ENCODE measurements around the gene SEC62. TPM values are rescaled to one million over a fixed set of nuclear protein-coding genes. Genes with fewer than 3 reads are reported as not detected.

SEC62 gene
- total and polyA plus RNA-seq, 8 donors = 146 to 155 (median 149) TPM

DNA sequence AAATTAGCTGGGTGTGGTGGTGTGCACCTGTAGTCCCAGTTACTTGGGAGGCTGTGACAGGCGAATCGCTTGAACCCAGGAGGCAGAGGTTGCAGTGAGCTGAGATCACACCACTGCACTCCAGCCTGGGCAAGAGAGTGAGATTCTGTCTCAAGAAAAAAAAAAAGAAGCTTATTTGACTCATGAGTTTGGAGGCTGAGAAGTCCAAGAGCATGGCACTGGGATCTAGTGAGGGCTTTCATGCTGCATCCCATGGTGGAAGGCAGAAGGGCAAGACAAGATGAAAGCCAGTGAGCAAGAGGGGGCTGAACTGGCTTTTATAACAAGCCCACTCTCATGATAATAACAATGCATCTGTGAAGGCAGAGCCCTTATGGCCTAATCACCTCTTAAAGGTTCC is 33.4 kb downstream of the SEC62 start:
- intact Hi-C loops (cut with DNase I) = no loop called here
- no peaks in the 10 kb centered on the region for H3K9me3 ChIP-seq
- peaks cover 6 to 29% of the 10 kb centered on the region in 2 donors for H3K4me1 ChIP-seq
- DNase-seq (no peak), ATAC-seq (no peak)
- peaks cover 0 to 15% of the 10 kb centered on the region in 2 donors for H3K36me3 ChIP-seq
- H3K4me3 ChIP-seq = no peak overlapping the region
- no peaks in the 10 kb centered on the region for H3K27me3 ChIP-seq
- TF ChIP-seq, protein P1, sequence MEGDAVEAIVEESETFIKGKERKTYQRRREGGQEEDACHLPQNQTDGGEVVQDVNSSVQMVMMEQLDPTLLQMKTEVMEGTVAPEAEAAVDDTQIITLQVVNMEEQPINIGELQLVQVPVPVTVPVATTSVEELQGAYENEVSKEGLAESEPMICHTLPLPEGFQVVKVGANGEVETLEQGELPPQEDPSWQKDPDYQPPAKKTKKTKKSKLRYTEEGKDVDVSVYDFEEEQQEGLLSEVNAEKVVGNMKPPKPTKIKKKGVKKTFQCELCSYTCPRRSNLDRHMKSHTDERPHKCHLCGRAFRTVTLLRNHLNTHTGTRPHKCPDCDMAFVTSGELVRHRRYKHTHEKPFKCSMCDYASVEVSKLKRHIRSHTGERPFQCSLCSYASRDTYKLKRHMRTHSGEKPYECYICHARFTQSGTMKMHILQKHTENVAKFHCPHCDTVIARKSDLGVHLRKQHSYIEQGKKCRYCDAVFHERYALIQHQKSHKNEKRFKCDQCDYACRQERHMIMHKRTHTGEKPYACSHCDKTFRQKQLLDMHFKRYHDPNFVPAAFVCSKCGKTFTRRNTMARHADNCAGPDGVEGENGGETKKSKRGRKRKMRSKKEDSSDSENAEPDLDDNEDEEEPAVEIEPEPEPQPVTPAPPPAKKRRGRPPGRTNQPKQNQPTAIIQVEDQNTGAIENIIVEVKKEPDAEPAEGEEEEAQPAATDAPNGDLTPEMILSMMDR (IDR thresholded peaks at IDR 0.05) = no peak
- no peak overlapping the region for H3K27ac ChIP-seq

GRCh38 chr3:170002231-170002630 is 35.6 kb downstream of the SEC62 start:
- H3K27ac ChIP-seq = peak overlapping the region in 1 of 2 donors; percentile 83
- TF ChIP-seq, protein P1 (IDR thresholded peaks at IDR 0.05) = no peak
- H3K36me3 ChIP-seq = no peaks in the 10 kb centered on the region
- H3K4me3 ChIP-seq = peak overlapping the region in 1 of 2 donors; percentile 23
- DNase-seq (no peak), ATAC-seq (no peak)
- H3K27me3 ChIP-seq = no peaks in the 10 kb centered on the region
- H3K9me3 ChIP-seq = no peaks in the 10 kb centered on the region
- peaks cover 6 to 43% of the 10 kb centered on the region in 2 donors for H3K4me1 ChIP-seq
- intact Hi-C loops (cut with DNase I) = no loop called here

DNA sequence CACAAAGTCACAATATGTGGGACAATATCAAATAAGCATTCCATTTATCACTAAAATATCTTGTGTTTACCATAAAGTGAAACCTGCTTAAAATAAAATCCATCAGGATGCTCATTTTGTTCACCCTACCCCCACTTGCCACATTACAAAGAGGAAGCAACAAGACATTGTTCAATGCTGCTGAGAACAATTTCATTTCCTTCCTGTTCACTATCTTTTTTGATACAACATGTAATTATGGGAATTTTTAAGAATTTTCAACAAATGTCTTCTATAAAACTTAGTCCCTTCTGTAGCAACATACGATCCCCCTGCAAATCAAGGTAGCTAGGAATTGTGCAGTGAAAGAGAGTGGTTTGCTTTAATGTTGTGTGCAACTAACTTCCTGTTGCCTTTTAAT is 36.3 kb downstream of the SEC62 start:
- H3K36me3 ChIP-seq = no peaks in the 10 kb centered on the region
- intact Hi-C loops (cut with DNase I) = no loop called here
- peaks cover 6 to 50% of the 10 kb centered on the region in 2 donors for H3K4me1 ChIP-seq
- ATAC-seq = no peak
- no peaks in the 10 kb centered on the region for H3K9me3 ChIP-seq
- H3K27ac ChIP-seq = peak overlapping the region in 1 of 2 donors; percentile 83
- no peaks in the 10 kb centered on the region for H3K27me3 ChIP-seq
- no peak for DNase-seq
- TF ChIP-seq, protein P1 (IDR thresholded peaks at IDR 0.05) = no peak
- peak overlapping the region in 1 of 2 donors; percentile 23 for H3K4me3 ChIP-seq

DNA sequence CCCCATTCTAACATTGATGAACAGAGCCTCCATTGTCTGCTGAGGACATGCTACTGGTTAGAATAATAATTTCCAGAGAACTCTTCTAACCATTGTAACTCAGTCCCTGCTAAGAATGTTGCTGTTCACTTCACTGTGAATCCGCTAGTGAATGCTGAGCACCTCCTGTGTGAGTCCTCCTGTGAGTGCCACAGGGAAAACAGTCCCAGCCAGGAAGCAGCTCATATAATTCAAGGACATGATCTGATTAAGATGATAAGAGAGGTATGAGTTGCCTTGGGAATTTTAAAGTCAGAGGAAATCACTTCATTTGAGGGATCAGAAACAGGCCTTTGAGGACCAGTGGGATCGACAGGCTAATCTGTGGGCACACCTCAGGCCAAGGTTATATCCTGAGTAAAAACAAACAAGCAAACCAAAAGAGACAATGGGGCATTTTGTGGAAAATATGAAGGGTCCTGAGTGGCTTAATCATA is 37.3 kb downstream of the SEC62 start:
- Histone ChIP-seq H3K4me3 (no peak overlapping the region), H3K27ac (peak overlapping the region in 1 of 2 donors; percentile 83), H3K27me3 (no peaks in the 10 kb centered on the region), H3K9me3 (no peaks in the 10 kb centered on the region), H3K4me1 (peaks cover 6 to 45% of the 10 kb centered on the region in 2 donors), H3K36me3 (no peaks in the 10 kb centered on the region)
- intact Hi-C loops (cut with DNase I) = no loop called here
- TF ChIP-seq, protein P1 (IDR thresholded peaks at IDR 0.05) = no peak
- no peak for DNase-seq
- no peak for ATAC-seq

GRCh38 chr3:170007031-170007663 is 40.5 kb downstream of the SEC62 start:
- Histone ChIP-seq H3K4me3 (no peak overlapping the region), H3K27me3 (no peaks in the 10 kb centered on the region), H3K36me3 (no peaks in the 10 kb centered on the region), H3K9me3 (no peaks in the 10 kb centered on the region), H3K27ac (peak overlapping the region in 1 of 2 donors; percentile 75), H3K4me1 (peaks cover 2 to 38% of the 10 kb centered on the region in 2 donors)
- ATAC-seq (peak; percentile 80), DNase-seq (peak in 2 of 4 donors; percentile 18 to 51)
- TF ChIP-seq, protein P1 (IDR thresholded peaks at IDR 0.05) = no peak
- intact Hi-C loops (cut with DNase I) = no loop called here

Data from left lung (tissue), 10 donors.